Measurements from ENCODE around the gene THBD.

- TF ChIP-seq POLR2A (IDR thresholded peaks at IDR 0.05; ENCODE audit: low read length) (no peak), GATA1 (IDR thresholded peaks at IDR 0.05; ENCODE audit: low read depth, low read length) (no peak)
These were observed 39.4 kb downstream of the THBD start for GRCh38 chr20:23010096-23010495.
